ENCODE measurements around the gene INCENP.

The INCENP gene

GRCh38 chr11:62153087-62153395, 29.2 kb downstream of the INCENP start:
- Histone ChIP-seq H3K27ac (ENCODE audit: low read length) (no peak overlapping the region), H3K9me3 (ENCODE audit: control insufficient read depth in 1 of 2, low read length in 2 of 2) (no peaks in the 10 kb centered on the region), H3K36me3 (ENCODE audit: control insufficient read depth in 1 of 2, insufficient read depth in 2 of 2, low read length in 2 of 2) (peaks cover 12 to 50% of the 10 kb centered on the region in 2 donors), H3K4me1 (ENCODE audit: control insufficient read depth in 1 of 2, insufficient read depth in 2 of 2, low read length in 2 of 2) (no peaks in the 10 kb centered on the region), H3K4me3 (ENCODE audit: low read depth in 1 of 2, low read length in 2 of 2) (no peak overlapping the region), H3K27me3 (ENCODE audit: low read depth, low read length) (no peaks in the 10 kb centered on the region)

- Histone ChIP-seq H3K9me3 (ENCODE audit: control insufficient read depth in 1 of 2, low read length in 2 of 2) (no peaks in the 10 kb centered on the region), H3K36me3 (ENCODE audit: control insufficient read depth in 1 of 2, insufficient read depth in 2 of 2, low read length in 2 of 2) (peaks cover 12 to 45% of the 10 kb centered on the region in 2 donors), H3K27me3 (ENCODE audit: low read depth, low read length) (no peaks in the 10 kb centered on the region), H3K4me3 (ENCODE audit: low read depth in 1 of 2, low read length in 2 of 2) (no peak overlapping the region), H3K27ac (ENCODE audit: low read length) (no peak overlapping the region), H3K4me1 (ENCODE audit: control insufficient read depth in 1 of 2, insufficient read depth in 2 of 2, low read length in 2 of 2) (no peaks in the 10 kb centered on the region)
Measured at GRCh38 chr11:62153617-62154016, 29.8 kb downstream of the INCENP start.

GRCh38 chr11:62157603-62158002, 33.8 kb downstream of the INCENP start:
- H3K4me1 ChIP-seq (ENCODE audit: control insufficient read depth in 1 of 2, insufficient read depth in 2 of 2, low read length in 2 of 2), result no peaks in the 10 kb centered on the region
- H3K27ac ChIP-seq (ENCODE audit: low read length), result no peak overlapping the region
- H3K4me3 ChIP-seq (ENCODE audit: low read depth in 1 of 2, low read length in 2 of 2), result no peak overlapping the region
- no peaks in the 10 kb centered on the region for H3K27me3 ChIP-seq (ENCODE audit: low read depth, low read length)
- peaks cover 4 to 6% of the 10 kb centered on the region in 2 donors for H3K36me3 ChIP-seq (ENCODE audit: control insufficient read depth in 1 of 2, insufficient read depth in 2 of 2, low read length in 2 of 2)
- H3K9me3 ChIP-seq (ENCODE audit: control insufficient read depth in 1 of 2, low read length in 2 of 2), result no peaks in the 10 kb centered on the region

- H3K36me3 ChIP-seq (ENCODE audit: control insufficient read depth in 1 of 2, insufficient read depth in 2 of 2, low read length in 2 of 2), result no peaks in the 10 kb centered on the region
- H3K4me1 ChIP-seq (ENCODE audit: control insufficient read depth in 1 of 2, insufficient read depth in 2 of 2, low read length in 2 of 2), result no peaks in the 10 kb centered on the region
- no peak overlapping the region for H3K4me3 ChIP-seq (ENCODE audit: low read depth in 1 of 2, low read length in 2 of 2)
- H3K27me3 ChIP-seq (ENCODE audit: low read depth, low read length), result no peaks in the 10 kb centered on the region
- no peak overlapping the region for H3K27ac ChIP-seq (ENCODE audit: low read length)
- H3K9me3 ChIP-seq (ENCODE audit: control insufficient read depth in 1 of 2, low read length in 2 of 2), result no peaks in the 10 kb centered on the region
Measured at GRCh38 chr11:62166371-62166770, 42.6 kb downstream of the INCENP start.

GRCh38 chr11:62169448-62169847, 45.6 kb downstream of the INCENP start:
- H3K4me3 ChIP-seq (ENCODE audit: low read depth in 1 of 2, low read length in 2 of 2), result no peak overlapping the region
- H3K4me1 ChIP-seq (ENCODE audit: control insufficient read depth in 1 of 2, insufficient read depth in 2 of 2, low read length in 2 of 2), result no peaks in the 10 kb centered on the region
- no peaks in the 10 kb centered on the region for H3K9me3 ChIP-seq (ENCODE audit: control insufficient read depth in 1 of 2, low read length in 2 of 2)
- H3K27ac ChIP-seq (ENCODE audit: low read length), result no peak overlapping the region
- H3K27me3 ChIP-seq (ENCODE audit: low read depth, low read length), result no peaks in the 10 kb centered on the region
- H3K36me3 ChIP-seq (ENCODE audit: control insufficient read depth in 1 of 2, insufficient read depth in 2 of 2, low read length in 2 of 2), result no peaks in the 10 kb centered on the region

- Histone ChIP-seq H3K27ac (ENCODE audit: low read length) (no peak overlapping the region), H3K36me3 (ENCODE audit: control insufficient read depth in 1 of 2, insufficient read depth in 2 of 2, low read length in 2 of 2) (no peaks in the 10 kb centered on the region), H3K4me1 (ENCODE audit: control insufficient read depth in 1 of 2, insufficient read depth in 2 of 2, low read length in 2 of 2) (no peaks in the 10 kb centered on the region), H3K4me3 (ENCODE audit: low read depth in 1 of 2, low read length in 2 of 2) (no peak overlapping the region), H3K9me3 (ENCODE audit: control insufficient read depth in 1 of 2, low read length in 2 of 2) (no peaks in the 10 kb centered on the region), H3K27me3 (ENCODE audit: low read depth, low read length) (no peaks in the 10 kb centered on the region)
Measured at GRCh38 chr11:62169935-62170334, 46.1 kb downstream of the INCENP start.

- no peaks in the 10 kb centered on the region for H3K4me1 ChIP-seq (ENCODE audit: control insufficient read depth in 1 of 2, insufficient read depth in 2 of 2, low read length in 2 of 2)
- H3K9me3 ChIP-seq (ENCODE audit: control insufficient read depth in 1 of 2, low read length in 2 of 2), result no peaks in the 10 kb centered on the region
- no peaks in the 10 kb centered on the region for H3K36me3 ChIP-seq (ENCODE audit: control insufficient read depth in 1 of 2, insufficient read depth in 2 of 2, low read length in 2 of 2)
- H3K27me3 ChIP-seq (ENCODE audit: low read depth, low read length), result no peaks in the 10 kb centered on the region
- H3K4me3 ChIP-seq (ENCODE audit: low read depth in 1 of 2, low read length in 2 of 2), result no peak overlapping the region
- H3K27ac ChIP-seq (ENCODE audit: low read length), result no peak overlapping the region
Measured at GRCh38 chr11:62171261-62171723, 47.5 kb downstream of the INCENP start.

- H3K27me3 ChIP-seq (ENCODE audit: low read depth, low read length), result no peaks in the 10 kb centered on the region
- no peaks in the 10 kb centered on the region for H3K4me1 ChIP-seq (ENCODE audit: control insufficient read depth in 1 of 2, insufficient read depth in 2 of 2, low read length in 2 of 2)
- H3K4me3 ChIP-seq (ENCODE audit: low read depth in 1 of 2, low read length in 2 of 2), result no peak overlapping the region
- H3K9me3 ChIP-seq (ENCODE audit: control insufficient read depth in 1 of 2, low read length in 2 of 2), result no peaks in the 10 kb centered on the region
- no peaks in the 10 kb centered on the region for H3K36me3 ChIP-seq (ENCODE audit: control insufficient read depth in 1 of 2, insufficient read depth in 2 of 2, low read length in 2 of 2)
- no peak overlapping the region for H3K27ac ChIP-seq (ENCODE audit: low read length)
Measured at GRCh38 chr11:62172294-62172693, 48.5 kb downstream of the INCENP start.

- Histone ChIP-seq H3K4me1 (ENCODE audit: control insufficient read depth in 1 of 2, insufficient read depth in 2 of 2, low read length in 2 of 2) (no peaks in the 10 kb centered on the region), H3K36me3 (ENCODE audit: control insufficient read depth in 1 of 2, insufficient read depth in 2 of 2, low read length in 2 of 2) (no peaks in the 10 kb centered on the region), H3K27ac (ENCODE audit: low read length) (no peak overlapping the region), H3K4me3 (ENCODE audit: low read depth in 1 of 2, low read length in 2 of 2) (no peak overlapping the region), H3K9me3 (ENCODE audit: control insufficient read depth in 1 of 2, low read length in 2 of 2) (no peaks in the 10 kb centered on the region), H3K27me3 (ENCODE audit: low read depth, low read length) (no peaks in the 10 kb centered on the region)
Measured at GRCh38 chr11:62176766-62177165, 53.0 kb downstream of the INCENP start.

GRCh38 chr11:62179995-62180394, 56.2 kb downstream of the INCENP start:
- Histone ChIP-seq H3K27me3 (ENCODE audit: low read depth, low read length) (no peaks in the 10 kb centered on the region), H3K9me3 (ENCODE audit: control insufficient read depth in 1 of 2, low read length in 2 of 2) (no peaks in the 10 kb centered on the region), H3K36me3 (ENCODE audit: control insufficient read depth in 1 of 2, insufficient read depth in 2 of 2, low read length in 2 of 2) (no peaks in the 10 kb centered on the region), H3K4me3 (ENCODE audit: low read depth in 1 of 2, low read length in 2 of 2) (no peak overlapping the region), H3K27ac (ENCODE audit: low read length) (no peak overlapping the region), H3K4me1 (ENCODE audit: control insufficient read depth in 1 of 2, insufficient read depth in 2 of 2, low read length in 2 of 2) (no peaks in the 10 kb centered on the region)

GRCh38 chr11:62181097-62181496, 57.3 kb downstream of the INCENP start:
- Histone ChIP-seq H3K4me1 (ENCODE audit: control insufficient read depth in 1 of 2, insufficient read depth in 2 of 2, low read length in 2 of 2) (no peaks in the 10 kb centered on the region), H3K36me3 (ENCODE audit: control insufficient read depth in 1 of 2, insufficient read depth in 2 of 2, low read length in 2 of 2) (no peaks in the 10 kb centered on the region), H3K27me3 (ENCODE audit: low read depth, low read length) (no peaks in the 10 kb centered on the region), H3K27ac (ENCODE audit: low read length) (no peak overlapping the region), H3K4me3 (ENCODE audit: low read depth in 1 of 2, low read length in 2 of 2) (no peak overlapping the region), H3K9me3 (ENCODE audit: control insufficient read depth in 1 of 2, low read length in 2 of 2) (no peaks in the 10 kb centered on the region)

GRCh38 chr11:62182147-62182891, 58.5 kb downstream of the INCENP start:
- Histone ChIP-seq H3K27ac (ENCODE audit: low read length) (no peak overlapping the region), H3K36me3 (ENCODE audit: control insufficient read depth in 1 of 2, insufficient read depth in 2 of 2, low read length in 2 of 2) (no peaks in the 10 kb centered on the region), H3K9me3 (ENCODE audit: control insufficient read depth in 1 of 2, low read length in 2 of 2) (no peaks in the 10 kb centered on the region), H3K27me3 (ENCODE audit: low read depth, low read length) (no peaks in the 10 kb centered on the region), H3K4me1 (ENCODE audit: control insufficient read depth in 1 of 2, insufficient read depth in 2 of 2, low read length in 2 of 2) (no peaks in the 10 kb centered on the region), H3K4me3 (ENCODE audit: low read depth in 1 of 2, low read length in 2 of 2) (no peak overlapping the region)

Data from muscle layer of duodenum (tissue), 2 donors.